Activated CD4-positive, alpha-beta memory T cell treated with anti-CD3 and anti-CD28 coated beads for 36 hours (primary cell): ENCODE results near the gene HAUS1. TPM values are rescaled to one million over a fixed set of nuclear protein-coding genes. Genes with fewer than 3 reads are reported as not detected.
"Not testable (repeated sequence)": the region's sequence is repeated elsewhere in the genome, so short reads cannot be mapped to it uniquely, and the experiment has no call there.

Experiments used
- CTCF ChIA-PET: fragments of 350-600 bp; sonication (Branson Sonifier 250); formaldehyde crosslinking; loops from one replicate; lab custom pipeline; 2021; ENCODE audit warnings: antibody characterized with exemption, inconsistent platforms; lab: Charles Lee
- POLR2A ChIA-PET: fragments of 350-600 bp; sonication (Branson Sonifier 250); formaldehyde crosslinking; loops from one replicate; lab custom pipeline; 2021; ENCODE audit warnings: antibody characterized with exemption; lab: Charles Lee
- DNase-seq: peaks from one replicate; pipeline ENCODE4 v3.0.0-alpha.2; 2020
- H3K27ac Mint-ChIP-seq: one replicate; pipeline ENCODE4 v1.8.0; 2021; ENCODE audit warnings: mixed read lengths
- H3K27me3 Mint-ChIP-seq: one replicate; pipeline ENCODE4 v1.8.0; 2021; ENCODE audit warnings: mixed read lengths
- H3K36me3 Mint-ChIP-seq: one replicate; pipeline ENCODE4 v1.8.0; 2021; ENCODE audit warnings: mixed read lengths
- H3K4me1 Mint-ChIP-seq: one replicate; pipeline ENCODE4 v1.8.0; 2021; ENCODE audit warnings: low read depth, mixed read lengths
- H3K4me3 Mint-ChIP-seq: one replicate; pipeline ENCODE4 v1.8.0; 2021; ENCODE audit warnings: mild to moderate bottlenecking, mixed read lengths
- H3K9me3 Mint-ChIP-seq: one replicate; pipeline ENCODE4 v1.8.0; 2021; ENCODE audit warnings: mixed read lengths
- intact Hi-C: fragments of 100-400 bp; cut with micrococcal nuclease; formaldehyde crosslinking; loops from one replicate; pipeline ENCODE4 v1.15.1; 2023
- total RNA-seq, 2 experiments: library from RNA; stranded (reverse); gene quantifications; one replicate each; pipeline ENCODE4 v1.2.3, GENCODE V29; 2021

Gene HAUS1
- total RNA-seq, 2 experiments from 2014 or later = 57.4 to 65.5 TPM

- H3K27me3 Mint-ChIP-seq, intact Hi-C loops, H3K27ac Mint-ChIP-seq, H3K4me1 Mint-ChIP-seq, CTCF ChIA-PET, H3K9me3 Mint-ChIP-seq, H3K4me3 Mint-ChIP-seq, POLR2A ChIA-PET, DNase-seq: not testable (repeated sequence)
- peaks cover 21% of the 10 kb centered on the region for H3K36me3 Mint-ChIP-seq
Measured at GRCh38 chr18:46130549-46130948, 26.4 kb downstream of the HAUS1 start.

GRCh38 chr18:46133534-46133933, 29.3 kb downstream of the HAUS1 start:
- Mint-ChIP-seq H3K9me3 (no peaks in the 10 kb centered on the region), H3K27me3 (no peaks in the 10 kb centered on the region), H3K36me3 (peaks cover 11% of the 10 kb centered on the region), H3K4me3 (no peak overlapping the region), H3K27ac (no peak overlapping the region), H3K4me1 (no peaks in the 10 kb centered on the region)
- no peak for DNase-seq
- POLR2A ChIA-PET = no interaction called here
- intact Hi-C loops = no loop called here
- CTCF ChIA-PET = interaction anchor here (0.5 kb wide), 1 partner anchor 1874 kb away, joined by 3 read pairs; no protein-coding TSS in a partner anchor

GRCh38 chr18:46134920-46135675, 30.9 kb downstream of the HAUS1 start:
- Mint-ChIP-seq H3K36me3 (peaks cover 3% of the 10 kb centered on the region), H3K27ac (no peak overlapping the region), H3K9me3 (no peaks in the 10 kb centered on the region), H3K4me1 (no peaks in the 10 kb centered on the region), H3K4me3 (no peak overlapping the region), H3K27me3 (no peaks in the 10 kb centered on the region)
- ChIA-PET CTCF (interaction anchor here (1.1 kb wide), 1 partner anchor 13 kb away, joined by 3 read pairs; no protein-coding TSS in a partner anchor), POLR2A (no interaction called here)
- intact Hi-C loops = no loop called here
- no peak for DNase-seq

GRCh38 chr18:46140173-46140572, 36.0 kb downstream of the HAUS1 start:
- POLR2A ChIA-PET = no interaction called here
- H3K36me3 Mint-ChIP-seq = no peaks in the 10 kb centered on the region
- intact Hi-C loops = no loop called here
- no peaks in the 10 kb centered on the region for H3K4me1 Mint-ChIP-seq
- no peak overlapping the region for H3K27ac Mint-ChIP-seq
- H3K27me3 Mint-ChIP-seq = no peaks in the 10 kb centered on the region
- DNase-seq = no peak
- no peak overlapping the region for H3K4me3 Mint-ChIP-seq
- H3K9me3 Mint-ChIP-seq = no peaks in the 10 kb centered on the region
- CTCF ChIA-PET = interaction anchor here (1.0 to 3.6 kb wide), 4 partner anchors 9 to 517 kb away, joined by 3 to 14 read pairs (median 8); partner anchors contain the start of gene LOXHD1

- CTCF ChIA-PET = interaction anchor here (0.8 to 3.6 kb wide), 2 partner anchors 32 to 516 kb away, joined by 3 to 14 read pairs; partner anchors contain the start of gene LOXHD1
- Mint-ChIP-seq H3K4me1 (no peaks in the 10 kb centered on the region), H3K27me3 (no peaks in the 10 kb centered on the region), H3K4me3 (no peak overlapping the region), H3K36me3 (no peaks in the 10 kb centered on the region), H3K9me3 (no peaks in the 10 kb centered on the region), H3K27ac (no peak overlapping the region)
- no peak for DNase-seq
- intact Hi-C loops = no loop called here
- POLR2A ChIA-PET = interaction anchor here (1.0 kb wide), 1 partner anchor 9 kb away, joined by 4 read pairs; no protein-coding TSS in a partner anchor
Measured at GRCh38 chr18:46141199-46141598, 37.0 kb downstream of the HAUS1 start.

GRCh38 chr18:46148810-46149209, 44.6 kb downstream of the HAUS1 start:
- H3K4me3 Mint-ChIP-seq = no peak overlapping the region
- H3K27ac Mint-ChIP-seq = no peak overlapping the region
- intact Hi-C loops = loop anchor here (1.0 kb wide), 3 partner anchors 64 to 509 kb away; no protein-coding TSS in a partner anchor
- ChIA-PET POLR2A (no interaction called here), CTCF (interaction anchor here (0.7 to 7.9 kb wide), 27 partner anchors 9 to 510 kb away, joined by 3 to 135 read pairs (median 5); partner anchors contain the start of gene LOXHD1)
- H3K9me3 Mint-ChIP-seq = no peaks in the 10 kb centered on the region
- peak; percentile 54 for DNase-seq
- no peaks in the 10 kb centered on the region for H3K27me3 Mint-ChIP-seq
- peaks cover 32% of the 10 kb centered on the region for H3K4me1 Mint-ChIP-seq
- no peaks in the 10 kb centered on the region for H3K36me3 Mint-ChIP-seq

- no peaks in the 10 kb centered on the region for H3K9me3 Mint-ChIP-seq
- no peaks in the 10 kb centered on the region for H3K36me3 Mint-ChIP-seq
- ChIA-PET CTCF (interaction anchor here (0.8 to 7.9 kb wide), 4 partner anchors 12 to 506 kb away, joined by 3 to 135 read pairs (median 33); partner anchors contain the start of gene LOXHD1), POLR2A (no interaction called here)
- no peak overlapping the region for H3K4me3 Mint-ChIP-seq
- peaks cover 65% of the 10 kb centered on the region for H3K4me1 Mint-ChIP-seq
- H3K27ac Mint-ChIP-seq = no peak overlapping the region
- DNase-seq = no peak
- no peaks in the 10 kb centered on the region for H3K27me3 Mint-ChIP-seq
- intact Hi-C loops = no loop called here
Measured at GRCh38 chr18:46152436-46152807, 48.2 kb downstream of the HAUS1 start.

- no peaks in the 10 kb centered on the region for H3K27me3 Mint-ChIP-seq
- no peaks in the 10 kb centered on the region for H3K9me3 Mint-ChIP-seq
- ChIA-PET POLR2A (no interaction called here), CTCF (interaction anchor here (1.0 to 7.9 kb wide), 3 partner anchors 20 to 506 kb away, joined by 3 to 135 read pairs (median 63); partner anchors contain the start of gene LOXHD1)
- H3K4me1 Mint-ChIP-seq = peaks cover 69% of the 10 kb centered on the region
- no peak overlapping the region for H3K27ac Mint-ChIP-seq
- no peak for DNase-seq
- H3K4me3 Mint-ChIP-seq = no peak overlapping the region
- intact Hi-C loops = no loop called here
- H3K36me3 Mint-ChIP-seq = no peaks in the 10 kb centered on the region
Measured at GRCh38 chr18:46152808-46153617, 48.8 kb downstream of the HAUS1 start.

- DNase-seq = peak; percentile 67
- Mint-ChIP-seq H3K36me3 (no peaks in the 10 kb centered on the region), H3K9me3 (no peaks in the 10 kb centered on the region), H3K27ac (peak overlapping the region; percentile 94), H3K27me3 (no peaks in the 10 kb centered on the region), H3K4me1 (peaks cover 64% of the 10 kb centered on the region), H3K4me3 (peak overlapping the region; percentile 10)
- CTCF ChIA-PET = interaction anchor here (1.0 to 1.8 kb wide), 4 partner anchors 9 to 502 kb away, joined by 3 to 14 read pairs (median 6); a partner anchor contains a TSS
- POLR2A ChIA-PET = interaction anchor here (0.5 to 2.0 kb wide), 3 partner anchors 18 to 94 kb away, joined by 3 to 11 read pairs (median 3); a partner anchor contains a TSS
- intact Hi-C loops = loop anchor here (1.0 to 5.0 kb wide), 5 partner anchors 19 to 143 kb away; partner anchors contain the start of gene HAUS1
Measured at GRCh38 chr18:46155641-46156051, 51.5 kb downstream of the HAUS1 start.

- no peaks in the 10 kb centered on the region for H3K36me3 Mint-ChIP-seq
- POLR2A ChIA-PET = interaction anchor here (2.0 kb wide), 1 partner anchor 17 kb away, joined by 11 read pairs; a partner anchor contains a TSS
Measured at GRCh38 chr18:46156124-46156745, 52.0 kb downstream of the HAUS1 start.

GRCh38 chr18:46156843-46157242, 52.7 kb downstream of the HAUS1 start:
- H3K4me1 Mint-ChIP-seq = peaks cover 64% of the 10 kb centered on the region
- no peaks in the 10 kb centered on the region for H3K9me3 Mint-ChIP-seq
- ChIA-PET POLR2A (no interaction called here), CTCF (interaction anchor here (1.2 to 4.7 kb wide), 2 partner anchors 10 to 17 kb away, joined by 3 to 60 read pairs; a partner anchor contains a TSS)
- no peaks in the 10 kb centered on the region for H3K27me3 Mint-ChIP-seq
- DNase-seq = no peak
- peak overlapping the region; percentile 94 for H3K27ac Mint-ChIP-seq
- intact Hi-C loops = loop anchor here (1.0 to 5.0 kb wide), 3 partner anchors 17 to 145 kb away; partner anchors contain the start of gene HAUS1
- H3K36me3 Mint-ChIP-seq = no peaks in the 10 kb centered on the region
- H3K4me3 Mint-ChIP-seq = no peak overlapping the region

More at GRCh38 chr18:46156124-46156745, 52.0 kb downstream of the HAUS1 start:
- H3K9me3 Mint-ChIP-seq = no peaks in the 10 kb centered on the region
- H3K4me1 Mint-ChIP-seq = peaks cover 64% of the 10 kb centered on the region
- H3K27me3 Mint-ChIP-seq = no peaks in the 10 kb centered on the region
- CTCF ChIA-PET = interaction anchor here (1.0 to 4.7 kb wide), 4 partner anchors 17 to 502 kb away, joined by 3 to 60 read pairs (median 10); a partner anchor contains a TSS
- peak overlapping the region; percentile 33 for H3K4me3 Mint-ChIP-seq
- H3K27ac Mint-ChIP-seq = peak overlapping the region; percentile 94
- DNase-seq = peak; percentile 68
- intact Hi-C loops = loop anchor here (1.0 to 5.0 kb wide), 3 partner anchors 18 to 144 kb away; partner anchors contain the start of gene HAUS1
